Mammary microvascular endothelial cell (primary cell): ENCODE data around the gene SPC24. TPM values are rescaled to one million over a fixed set of nuclear protein-coding genes. Genes with fewer than 3 reads are reported as not detected.

ENCODE experiments used
- total RNA-seq: library from RNA; depleted of rRNA; stranded (reverse); fragments of >200 nt; gene quantifications from 2 replicates; pipeline ENCODE4 v1.2.3, GENCODE V29; 2015

Gene SPC24
- total RNA-seq, result 48.6 and 67.5 TPM in 2 replicates

GRCh38 chr19:11155373-11156120 is at the start of gene SPC24:
TSS of gene SPC24 (minus strand) at chr19:11155782. CDS start at chr19:11155776, 6 bp downstream.

GRCh38 chr19:11197291-11198174 is 42.0 kb upstream of the SPC24 start, which contains the start of gene KANK2:
TSS of gene KANK2 (minus strand) at chr19:11197545. CDS start at chr19:11194511, 3,034 bp downstream.

Other genes starting within 250 kb of the SPC24 start
- 52.8 and 58.6 TPM in 2 replicates for gene YIPF2, start 227.1 kb downstream of the SPC24 start, total RNA-seq
- gene TIMM29, start 227.0 kb downstream of the SPC24 start, total RNA-seq, result 33.6 and 37.2 TPM in 2 replicates
- 90.7 and 102 TPM in 2 replicates for gene SMARCA4, start 194.8 kb downstream of the SPC24 start, total RNA-seq
- 139 and 144 TPM in 2 replicates for gene LDLR, start 66.3 kb downstream of the SPC24 start, total RNA-seq
- 42.7 and 63.6 TPM in 2 replicates for gene KANK2, start 41.8 kb upstream of the SPC24 start, total RNA-seq
- gene ANGPTL8, start 83.8 kb upstream of the SPC24 start, total RNA-seq, result not detected in 2 replicates
- gene DOCK6, start 106.7 kb upstream of the SPC24 start, total RNA-seq, result 124 and 133 TPM in 2 replicates
- gene TSPAN16, start 140.4 kb upstream of the SPC24 start, total RNA-seq, result not detected in 2 replicates
- 17.8 and 24.6 TPM in 2 replicates for gene RAB3D, start 183.9 kb upstream of the SPC24 start, total RNA-seq
- 168 and 174 TPM in 2 replicates for gene TMEM205, start 190.5 kb upstream of the SPC24 start, total RNA-seq
- 10.3 and 28.4 TPM in 2 replicates for gene CCDC159, start 190.7 kb upstream of the SPC24 start, total RNA-seq
- gene PLPPR2, start 199.7 kb upstream of the SPC24 start, total RNA-seq, result 8.4 and 17.1 TPM in 2 replicates
- gene SWSAP1, start 218.9 kb upstream of the SPC24 start, total RNA-seq, result 2.5 and 3.9 TPM in 2 replicates
- gene EPOR, start 228.5 kb upstream of the SPC24 start, total RNA-seq, result 6.9 and 7.4 TPM in 2 replicates